Stimulated activated naive CD4-positive, alpha-beta T cell treated with Interleukin-2 at 50 U/mL for 16 hours (primary cell): ENCODE data around the gene HOXC11.

ENCODE experiments used
- DNase-seq: peaks from one replicate; lab custom pipeline; 2025; lab: John Stamatoyannopoulos, UW

Gene HOXC11

GRCh38 chr12:53942467-53942997 lies 30.4 kb upstream of the HOXC11 start:
- no peak for DNase-seq

- no peak for DNase-seq
These were observed 28.7 kb upstream of the HOXC11 start for GRCh38 chr12:53944209-53944608.

DNA sequence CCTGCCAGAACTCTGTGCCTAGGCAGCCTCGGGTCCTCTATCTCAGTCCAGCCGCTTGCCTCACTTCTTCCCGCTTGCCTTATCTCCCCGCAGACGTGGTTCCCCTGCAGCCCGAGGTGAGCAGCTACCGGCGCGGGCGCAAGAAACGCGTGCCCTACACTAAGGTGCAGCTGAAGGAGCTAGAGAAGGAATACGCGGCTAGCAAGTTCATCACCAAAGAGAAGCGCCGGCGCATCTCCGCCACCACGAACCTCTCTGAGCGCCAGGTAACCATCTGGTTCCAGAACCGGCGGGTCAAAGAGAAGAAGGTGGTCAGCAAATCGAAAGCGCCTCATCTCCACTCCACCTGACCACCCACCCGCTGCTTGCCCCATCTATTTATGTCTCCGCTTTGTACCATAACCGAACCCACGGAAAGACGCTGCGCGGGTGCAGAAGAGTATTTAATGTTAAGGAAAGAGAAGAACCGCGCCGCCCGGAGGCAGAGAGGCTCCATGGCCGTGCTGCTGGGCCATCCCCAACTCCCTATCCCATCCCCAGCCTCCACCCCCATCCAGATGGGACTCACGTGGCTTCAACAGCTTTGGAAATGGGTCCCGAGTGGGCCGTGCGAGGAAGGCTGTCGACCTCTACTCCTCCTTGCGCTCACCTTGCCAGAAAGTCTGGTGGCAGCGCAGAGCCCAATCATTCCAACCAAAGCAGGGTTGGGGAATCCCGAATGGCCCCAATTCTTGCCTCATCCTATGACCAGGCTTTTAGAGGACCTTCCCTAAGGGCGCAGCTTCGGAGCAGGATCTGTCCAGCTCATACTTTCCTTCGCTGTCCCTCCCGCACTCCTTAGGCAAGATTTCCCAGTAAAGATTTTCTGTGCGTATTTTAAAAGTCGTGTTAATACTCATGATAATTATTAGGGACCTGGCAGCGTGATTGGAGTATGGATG lies 27.7 kb upstream of the HOXC11 start:
- DNase-seq: no peak

- no peak for DNase-seq
These were observed 25.2 kb upstream of the HOXC11 start for GRCh38 chr12:53947743-53948142.

- no peak for DNase-seq
These were observed 24.0 kb upstream of the HOXC11 start for GRCh38 chr12:53948650-53949593.

DNA sequence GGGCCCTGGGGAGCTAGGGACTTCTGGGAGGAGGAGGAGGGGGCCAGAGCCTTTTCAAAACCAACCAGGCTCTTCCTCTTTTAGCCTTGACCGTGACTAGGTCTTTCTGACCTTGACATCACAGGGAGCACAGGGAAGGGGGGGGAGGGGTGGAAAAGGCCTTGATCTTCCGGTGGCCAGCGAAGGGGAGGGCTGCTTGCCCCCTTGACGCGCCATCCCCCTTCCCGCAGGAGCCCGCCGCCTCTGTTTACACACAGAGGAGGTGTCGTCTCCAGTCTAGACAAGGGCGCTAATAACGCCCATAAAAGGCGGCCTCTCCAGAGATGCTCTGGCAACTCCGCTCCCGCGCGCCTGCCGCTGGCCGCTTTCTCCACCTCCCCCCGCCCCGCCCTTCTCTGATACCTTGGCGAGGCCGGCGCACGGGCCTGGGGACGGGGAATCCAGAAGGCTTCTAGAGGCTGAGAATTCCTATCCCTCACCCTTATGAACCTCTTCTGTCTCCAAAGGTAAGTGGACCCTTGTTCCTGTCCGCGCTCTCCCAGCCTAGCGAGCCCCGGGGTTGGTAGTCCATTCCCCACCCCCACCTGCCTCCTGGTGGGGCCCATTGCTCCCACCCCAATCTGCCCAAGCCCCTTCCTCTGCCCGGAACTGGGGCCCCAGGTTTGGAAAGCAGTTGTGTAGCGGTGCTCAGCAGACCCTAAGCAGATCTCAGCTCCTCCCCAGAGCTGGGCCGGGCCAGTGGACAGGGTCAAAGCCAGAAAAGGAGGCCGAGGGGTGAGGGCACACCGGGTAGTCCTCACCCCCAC lies 23.1 kb upstream of the HOXC11 start:
- DNase-seq: no peak

DNA sequence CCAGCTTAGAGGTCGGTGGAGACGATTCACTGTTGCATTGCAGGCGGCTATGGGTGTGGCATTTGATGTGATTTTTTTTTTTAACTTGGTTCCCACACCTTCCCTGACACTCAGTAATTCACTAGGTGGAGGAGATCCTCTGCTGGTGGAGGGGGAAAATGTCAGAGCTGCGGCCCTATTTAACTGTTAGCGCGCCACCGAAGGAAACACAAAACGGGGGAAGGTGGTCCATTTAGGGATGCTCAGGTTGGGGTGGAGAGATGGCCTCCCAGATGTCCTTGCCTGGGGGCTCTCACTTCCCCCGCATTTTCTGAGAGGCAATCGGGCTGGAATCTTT lies 22.5 kb upstream of the HOXC11 start:
- no peak for DNase-seq

GRCh38 chr12:53950789-53951576 lies 21.9 kb upstream of the HOXC11 start:
- DNase-seq: no peak

- DNase-seq: no peak
These were observed 21.2 kb upstream of the HOXC11 start for GRCh38 chr12:53951577-53952334.

DNA sequence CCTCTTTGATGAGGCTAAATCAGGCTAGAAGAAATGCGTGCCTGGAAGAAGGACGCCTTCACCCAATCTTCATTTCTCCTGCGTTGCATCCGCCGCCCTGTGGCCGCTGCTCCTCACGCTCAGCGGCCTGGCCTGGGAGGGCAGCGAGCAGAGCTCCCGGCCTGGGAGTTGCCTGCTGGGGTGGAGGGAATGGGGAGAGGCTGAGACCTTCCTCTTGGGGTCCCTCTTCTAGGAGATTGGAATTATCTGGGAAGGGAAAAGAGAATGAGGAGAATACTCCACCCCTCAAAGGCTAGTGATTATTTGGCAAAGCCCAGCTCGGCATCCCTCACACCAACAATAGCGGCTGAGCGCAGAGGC lies 20.6 kb upstream of the HOXC11 start:
- DNase-seq: no peak

- DNase-seq: no peak
These were observed 19.8 kb upstream of the HOXC11 start for GRCh38 chr12:53952871-53953734.

GRCh38 chr12:53953831-53954693 lies 18.9 kb upstream of the HOXC11 start:
- DNase-seq: no peak

GRCh38 chr12:53954694-53955035 lies 18.3 kb upstream of the HOXC11 start, which contains the start of gene HOXC12:
Gene HOXC12, plus strand, starts transcription at chr12:53954903. Its CDS starts 27 bp downstream, at chr12:53954930.
- no peak for DNase-seq

- no peak for DNase-seq
These were observed 17.7 kb upstream of the HOXC11 start for GRCh38 chr12:53955036-53955775.

DNA sequence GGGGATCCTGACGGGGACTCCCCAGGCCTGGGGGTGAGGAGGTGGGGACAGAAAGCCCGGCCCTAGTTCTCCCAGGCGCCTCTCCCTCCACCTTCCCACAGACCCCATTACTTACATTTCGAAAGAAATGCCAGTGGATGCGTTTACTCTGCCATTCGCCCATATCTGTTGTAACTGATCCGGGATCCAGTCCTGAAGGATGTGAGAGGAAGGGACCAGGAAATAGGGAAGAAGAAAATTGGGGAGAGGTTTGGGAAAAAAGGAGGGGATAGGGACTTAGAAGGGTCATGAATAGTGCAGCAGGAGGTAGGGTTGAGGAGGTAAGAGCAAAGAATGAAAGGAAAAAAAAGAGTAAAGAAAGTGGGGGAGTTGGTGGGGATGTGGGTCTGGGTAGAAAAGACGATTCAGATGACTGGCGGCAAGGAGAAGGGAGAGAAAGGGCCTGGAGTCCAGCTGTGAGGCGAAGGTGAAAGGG lies 17.1 kb upstream of the HOXC11 start:
- DNase-seq: no peak

DNA sequence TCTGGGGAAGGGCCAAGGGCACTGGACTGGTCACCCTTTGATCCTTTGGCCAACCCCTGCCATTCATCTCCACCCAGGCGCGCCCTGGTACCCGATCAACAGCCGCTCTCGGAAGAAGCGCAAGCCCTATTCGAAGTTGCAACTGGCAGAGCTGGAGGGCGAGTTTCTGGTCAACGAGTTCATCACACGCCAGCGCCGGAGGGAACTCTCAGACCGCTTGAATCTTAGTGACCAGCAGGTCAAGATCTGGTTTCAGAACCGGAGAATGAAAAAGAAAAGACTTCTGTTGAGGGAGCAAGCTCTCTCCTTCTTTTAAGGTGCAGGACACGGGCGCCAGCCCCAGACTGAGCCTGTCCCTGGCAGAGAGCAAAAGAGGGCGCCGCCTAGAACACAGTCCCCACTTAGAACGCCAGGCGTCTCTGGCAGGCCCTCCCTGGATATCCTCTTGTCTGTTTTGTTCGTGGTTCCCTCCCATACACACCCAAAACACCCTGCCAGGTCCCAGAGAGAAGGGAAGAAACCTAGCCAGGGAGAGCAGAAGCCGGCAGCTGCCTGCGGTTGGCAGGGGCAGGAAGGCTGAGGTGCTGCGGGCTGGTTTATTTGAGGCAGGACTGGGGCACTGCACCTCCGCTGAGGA lies 16.6 kb upstream of the HOXC11 start:
- no peak for DNase-seq
